ENCODE measurements around the gene OR11H6.
"Not testable (repeated sequence)": the region's sequence is repeated elsewhere in the genome, so short reads cannot be mapped to it uniquely, and the experiment has no call there.

Gene OR11H6

GRCh38 chr14:20264361-20264760 is 40.9 kb downstream of the OR11H6 start:
- not testable (repeated sequence) for DNase-seq

- DNase-seq, result no peak
Observed at GRCh38 chr14:20274062-20274461, 50.6 kb downstream of the OR11H6 start.

Data from fibroblast of upper back skin (primary cell).